Adrenal gland (tissue), 12 donors: Measurements from ENCODE around the gene KIF26A. TPM values are rescaled to one million over a fixed set of nuclear protein-coding genes. Genes with fewer than 3 reads are reported as not detected.

ENCODE experiments used
- DNase-seq, 7 donors: peaks; one replicate each; pipeline ENCODE4 v3.0.0-alpha.2; 2019 to 2020
- H3K27ac ChIP-seq, 5 donors: fragments of 200-600 bp; sonication (generic) in 4 of 5; 1 replicate in 3 of 5; 2 replicates in 2 of 5; pipeline versions ENCODE4 v1.5.1 to v1.8.0; 2016 to 2020; ENCODE audit warnings: mild to moderate bottlenecking in 1 of 5
- H3K27me3 ChIP-seq: fragments of 200-600 bp; 2 replicates; pipeline ENCODE4 v1.8.0; 2021
- H3K36me3 ChIP-seq, 2 donors: fragments of 200-600 bp; replicated peaks in 1 of 2; 1 replicate in 1 of 2; 2 replicates in 1 of 2; pipeline versions ENCODE4 v1.5.1 to v1.8.0; 2018 to 2022
- H3K4me1 ChIP-seq, 2 donors: fragments of 200-600 bp; replicated peaks in 1 of 2; 1 replicate in 1 of 2; 2 replicates in 1 of 2; pipeline versions ENCODE4 v1.5.1 to v1.8.0; 2018 to 2021
- H3K4me3 ChIP-seq, 4 donors: fragments of 200-600 bp; sonication (generic) in 3 of 4; one replicate each; pipeline ENCODE4 v1.5.1; 2016 to 2018
- H3K9me3 ChIP-seq, 3 donors: fragments of 200-600 bp; sonication (generic) in 1 of 3; replicated peaks in 1 of 3; 1 replicate in 2 of 3; 2 replicates in 1 of 3; pipeline versions ENCODE4 v1.5.1 to v1.8.0; 2016 to 2021
- CTCF ChIP-seq, 6 experiments: fragments of 450-650 bp in 4 of 6; fragments of 200-600 bp in 2 of 6; sonication (generic) in 1 of 6; IDR thresholded peaks; 1 replicate in 5 of 6; 2 replicates in 1 of 6; pipeline versions ENCODE4 v1.5.1 to v1.8.0; 2016 to 2021; ENCODE audit warnings: antibody characterized with exemption in 6 of 6, mild to moderate bottlenecking in 2 of 6, moderate library complexity in 1 of 6
- POLR2A ChIP-seq, 2 donors: fragments of 450-650 bp; IDR thresholded peaks; one replicate each; pipeline ENCODE4 v1.6.1; 2017; ENCODE audit warnings: antibody characterized with exemption in 2 of 2, mild to moderate bottlenecking in 2 of 2, moderate library complexity in 1 of 2
- WGBS, 4 donors: extraction: QIAGEN DNeasy Blood & Tissue Kit in 2 of 4; methylation state at CpG; one replicate each; pipeline versions ENCODE4 v1.1.5 to v1.1.7; 2013 to 2017; 5-methylcytosine and 5-hydroxymethylcytosine counted together
- intact Hi-C, 2 donors: fragments of 100-400 bp; cut with DNase I; formaldehyde crosslinking; loops; one replicate each; pipeline versions ENCODE4 v1.14.1 to v1.15.0; 2022 to 2023
- polyA plus RNA-seq, 3 donors: library from polyadenylated mRNA; stranded (reverse); fragments of 200-250 nt in 2 of 3; fragments of 350-450 nt in 1 of 3; fragmentation: Illumina TruSeq in 1 of 3; extraction: RNeasy Lipid Tissue Mini Kit (QIAGEN cat#74804) in 1 of 3; gene quantifications; one replicate each; pipeline ENCODE4 v1.2.3, GENCODE V29; 2013 to 2014
- total RNA-seq, 9 donors: library from RNA; depleted of rRNA in 4 of 9; stranded (reverse); fragments of >200 nt in 4 of 9; fragments of 120-200 nt in 1 of 9; fragmentation: NEBNext Ultra II Directional in 1 of 9; extraction: Animal tissue kit (Norgen Biotek cat#: 25700) in 1 of 9; gene quantifications; one replicate each; pipeline versions ENCODE4 v1.1.0 to v1.2.4, GENCODE V29; 2013 to 2023
- donor health status: healthy with polysubstance abuse.
- donor health status: Bipolar disorder and iron deficiency.
- donor health status: DM: yes; HTN: yes; CAD: no.
- donor health status: DM: no; HTN: no; CAD: no.
- donor health status: DM: no; HTN: no; CAD: no.
- donor health status: DM: yes; HTN: yes; CAD: no.

Gene KIF26A
- total and polyA plus RNA-seq, 12 donors, result 0.49 to 23.9 (median 6.5) TPM

- WGBS, 4 donors, result 78 to 88% (median 82%) methylated on average over 7 to 21 of the region's 21 CpGs
- Histone ChIP-seq H3K4me3 (no peak overlapping the region), H3K36me3 (no peaks in the 10 kb centered on the region), H3K27me3 (no peaks in the 10 kb centered on the region), H3K4me1 (no peaks in the 10 kb centered on the region), H3K9me3 (no peaks in the 10 kb centered on the region), H3K27ac (no peak overlapping the region)
- DNase-seq, result no peak
- intact Hi-C loops, result no loop called here
- no peak for TF ChIP-seq POLR2A (IDR thresholded peaks at IDR 0.05)
- TF ChIP-seq CTCF (IDR thresholded peaks at IDR 0.05), result no peak
These were observed 77.4 kb downstream of the KIF26A start for GRCh38 chr14:104215706-104216334.

- 75 to 84% (median 81%) methylated on average over 11 to 14 of the region's 14 CpGs for WGBS, 4 donors
- Histone ChIP-seq H3K36me3 (no peaks in the 10 kb centered on the region), H3K4me3 (no peak overlapping the region), H3K9me3 (no peaks in the 10 kb centered on the region), H3K27me3 (no peaks in the 10 kb centered on the region), H3K27ac (no peak overlapping the region), H3K4me1 (no peaks in the 10 kb centered on the region)
- intact Hi-C loops, result no loop called here
- TF ChIP-seq POLR2A (IDR thresholded peaks at IDR 0.05) (no peak), CTCF (IDR thresholded peaks at IDR 0.05) (no peak)
- DNase-seq, result no peak
These were observed 78.1 kb downstream of the KIF26A start for GRCh38 chr14:104216457-104216856.

- H3K36me3 ChIP-seq, result no peaks in the 10 kb centered on the region
- WGBS, 4 donors, result 75 to 88% (median 85%) methylated on average over 4 to 21 of the region's 21 CpGs
- DNase-seq, result no peak
- H3K27ac ChIP-seq, result no peak overlapping the region
- intact Hi-C loops, result no loop called here
- H3K4me3 ChIP-seq, result no peak overlapping the region
- TF ChIP-seq POLR2A (IDR thresholded peaks at IDR 0.05) (no peak), CTCF (IDR thresholded peaks at IDR 0.05) (no peak)
- H3K27me3 ChIP-seq, result no peaks in the 10 kb centered on the region
- no peaks in the 10 kb centered on the region for H3K9me3 ChIP-seq
- H3K4me1 ChIP-seq, result peaks cover 6 to 7% of the 10 kb centered on the region in 2 donors
These were observed 79.3 kb downstream of the KIF26A start for GRCh38 chr14:104217486-104218360.

- H3K4me1 ChIP-seq, result peaks cover 11 to 14% of the 10 kb centered on the region in 2 donors
- DNase-seq, result no peak
- TF ChIP-seq POLR2A (IDR thresholded peaks at IDR 0.05) (no peak), CTCF (IDR thresholded peaks at IDR 0.05) (no peak)
- intact Hi-C loops, result no loop called here
- H3K36me3 ChIP-seq, result no peaks in the 10 kb centered on the region
- H3K27me3 ChIP-seq, result no peaks in the 10 kb centered on the region
- H3K27ac ChIP-seq, result no peak overlapping the region
- 84 to 88% (median 86%) methylated on average over 15 to 22 of the region's 22 CpGs for WGBS, 4 donors
- H3K9me3 ChIP-seq, result no peaks in the 10 kb centered on the region
- H3K4me3 ChIP-seq, result no peak overlapping the region
These were observed 80.2 kb downstream of the KIF26A start for GRCh38 chr14:104218361-104219180.
